Measurements from ENCODE around the gene ZBTB7C.

- no peak for TF ChIP-seq CTCF (conservative IDR thresholded peaks at IDR 0.05; ENCODE audit: low read length)
- no peak for TF ChIP-seq EZH2phosphoT487 (IDR thresholded peaks at IDR 0.05; ENCODE audit: borderline replicate concordance)
Measured at GRCh38 chr18:48074929-48075706, 334.1 kb downstream of the ZBTB7C start.

All from Loucy (cell line).